GM23248 (cell line): ENCODE data around the gene KCNA2. TPM values are rescaled to one million over a fixed set of nuclear protein-coding genes. Genes with fewer than 3 reads are reported as not detected.

ENCODE experiments used
- DNase-seq: peaks from one replicate; pipeline ENCODE4 v3.0.0-alpha.2; 2015
- H2AFZ ChIP-seq: fragments of 200-600 bp; sonication (generic); 2 replicates; pipeline ENCODE4 v1.6.1; 2016; ENCODE audit warnings: antibody characterized with exemption
- H3F3A ChIP-seq: fragments of 200-600 bp; sonication (generic); 2 replicates; pipeline ENCODE4 v1.6.1; 2016; ENCODE audit warnings: mild to moderate bottlenecking, antibody characterized with exemption, mixed run types; ENCODE audit not compliant: insufficient read depth
- H3K27ac ChIP-seq: fragments of 200-600 bp; sonication (generic); 2 replicates; pipeline ENCODE4 v1.5.1; 2016; ENCODE audit warnings: mild to moderate bottlenecking
- H3K27me3 ChIP-seq: fragments of 200-600 bp; sonication (generic); replicated peaks from 2 replicates; pipeline ENCODE4 v1.6.1; 2016; ENCODE audit warnings: mild to moderate bottlenecking; ENCODE audit not compliant: insufficient read depth
- H3K36me3 ChIP-seq: fragments of 200-600 bp; sonication (generic); 2 replicates; pipeline ENCODE4 v1.6.1; 2016; ENCODE audit warnings: low read depth, mild to moderate bottlenecking
- H3K4me1 ChIP-seq: fragments of 200-600 bp; sonication (generic); 2 replicates; pipeline ENCODE4 v1.6.1; 2016; ENCODE audit warnings: mild to moderate bottlenecking; ENCODE audit not compliant: insufficient read depth
- H3K4me2 ChIP-seq: fragments of 200-600 bp; sonication (generic); one replicate; pipeline ENCODE4 v1.6.1; 2016; ENCODE audit warnings: mild to moderate bottlenecking; ENCODE audit not compliant: unreplicated experiment
- H3K4me3 ChIP-seq: fragments of 200-600 bp; sonication (generic); 2 replicates; pipeline ENCODE4 v1.5.1; 2016; ENCODE audit warnings: mild to moderate bottlenecking
- H3K79me2 ChIP-seq: fragments of 200-600 bp; sonication (generic); 2 replicates; pipeline ENCODE4 v1.6.1; 2016; ENCODE audit warnings: mild to moderate bottlenecking; ENCODE audit not compliant: insufficient read depth
- H3K9ac ChIP-seq: fragments of 200-600 bp; sonication (generic); 2 replicates; pipeline ENCODE4 v1.6.1; 2016; ENCODE audit warnings: mild to moderate bottlenecking
- H3K9me2 ChIP-seq: fragments of 200-600 bp; sonication (generic); 2 replicates; pipeline ENCODE4 v1.6.1; 2016; ENCODE audit warnings: mixed run types, mild to moderate bottlenecking, moderate library complexity; ENCODE audit not compliant: insufficient read depth
- H3K9me3 ChIP-seq: fragments of 200-600 bp; sonication (generic); one replicate; pipeline ENCODE4 v1.6.1; 2017; ENCODE audit warnings: low read depth
- H4K20me1 ChIP-seq: fragments of 200-600 bp; sonication (generic); 2 replicates; pipeline ENCODE4 v1.6.0; 2016; ENCODE audit not compliant: insufficient read depth
- EZH2 ChIP-seq: fragments of 200-600 bp; sonication (generic); IDR thresholded peaks from 2 replicates; pipeline ENCODE4 v1.6.1; 2018; ENCODE audit warnings: antibody characterized with exemption, mild to moderate bottlenecking; ENCODE audit not compliant: insufficient read depth, poor library complexity, severe bottlenecking
- EZH2phosphoT487 ChIP-seq: fragments of 200-600 bp; sonication (generic); IDR thresholded peaks from 2 replicates; pipeline ENCODE4 v1.6.1; 2018; ENCODE audit warnings: antibody characterized with exemption, moderate library complexity, mild to moderate bottlenecking, low read depth; ENCODE audit not compliant: insufficient read depth
- WGBS, 2 experiments: methylation state at CpG; one replicate each; pipeline ENCODE4 v1.1.6; 2015 to 2017; ENCODE audit warnings: low lambda C conversion rate in 2 of 2, low coverage in 1 of 2; ENCODE audit errors: missing lambda C conversion rate in 2 of 2; 5-methylcytosine and 5-hydroxymethylcytosine counted together
- in situ Hi-C: fragments of 300-500 bp; cut with MboI; formaldehyde crosslinking; loops from 2 replicates; pipeline ENCODE4 v1.15.0; 2020
- polyA plus RNA-seq: library from polyadenylated mRNA; unstranded; fragments of >200 nt; fragmentation: Nextera tagmentation; extraction: Ambion mirVana; gene quantifications from 2 replicates; pipeline ENCODE4 v1.2.1, GENCODE V29; 2016
- total RNA-seq: library from RNA; depleted of rRNA; stranded (reverse); fragments of >200 nt; shearing (Covaris generic); gene quantifications from 2 replicates; pipeline ENCODE4 v1.2.3, GENCODE V29; 2014

The KCNA2 gene
- total and polyA plus RNA-seq, 2 experiments from 2014 or later = not detected

DNA sequence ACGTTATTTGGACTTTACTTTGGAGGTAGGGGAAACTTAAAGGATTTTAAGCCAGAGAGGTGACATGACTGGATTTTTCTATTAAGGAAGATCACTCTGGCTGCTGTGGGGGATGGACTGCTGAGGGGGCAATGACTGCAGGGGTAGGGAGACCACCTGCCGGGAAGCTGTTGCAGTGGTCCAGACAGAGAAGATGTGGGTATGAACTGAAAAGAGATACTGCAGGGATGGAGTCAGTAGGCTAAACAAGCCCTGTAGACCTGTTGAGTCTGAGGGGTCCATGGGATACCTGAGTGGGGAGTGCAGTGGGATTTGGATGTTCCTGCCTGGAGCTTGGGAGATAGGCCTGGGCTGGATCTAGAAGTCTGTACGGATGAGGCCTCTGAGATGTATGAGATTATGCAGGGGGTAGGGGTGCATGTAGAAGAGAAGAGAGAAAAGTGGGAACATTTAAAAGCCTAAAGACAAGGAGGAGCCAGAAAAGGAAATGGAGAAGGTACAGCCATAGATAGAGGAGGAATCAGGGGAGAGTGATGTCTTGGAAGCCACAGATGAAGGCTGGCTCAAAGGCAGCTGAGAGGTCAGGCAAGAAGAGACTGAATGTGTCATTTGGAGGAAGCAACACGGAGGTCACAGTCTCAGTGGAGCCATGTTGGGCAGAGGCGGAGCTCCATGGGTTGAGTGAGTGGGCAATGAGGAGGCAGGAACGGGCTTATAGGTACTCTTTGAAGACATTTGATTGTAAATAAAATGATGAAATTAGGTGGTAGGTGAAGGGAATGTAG, 25.9 kb upstream of the KCNA2 start:
- Histone ChIP-seq H3K4me2 (no peak overlapping the region), H3K9me3 (no peaks in the 10 kb centered on the region), H3K4me1 (no peaks in the 10 kb centered on the region), H3K27ac (no peak overlapping the region), H3K9me2 (no peaks in the 10 kb centered on the region), H3F3A (no peaks in the 10 kb centered on the region), H3K9ac (no peak overlapping the region), H3K79me2 (no peaks in the 10 kb centered on the region), H4K20me1 (no peaks in the 10 kb centered on the region), H2AFZ (no peak overlapping the region), H3K27me3 (peaks cover 29% of the 10 kb centered on the region), H3K4me3 (no peak overlapping the region), H3K36me3 (no peaks in the 10 kb centered on the region)
- in situ Hi-C loops = loop anchor here (10.0 kb wide), 1 partner anchor 153 kb away; no protein-coding TSS in a partner anchor
- TF ChIP-seq EZH2phosphoT487 (no peak), EZH2 (no peak)
- WGBS, 2 experiments = 40 to 44% methylated on average over 6 of the region's 6 CpGs
- DNase-seq = no peak

DNA sequence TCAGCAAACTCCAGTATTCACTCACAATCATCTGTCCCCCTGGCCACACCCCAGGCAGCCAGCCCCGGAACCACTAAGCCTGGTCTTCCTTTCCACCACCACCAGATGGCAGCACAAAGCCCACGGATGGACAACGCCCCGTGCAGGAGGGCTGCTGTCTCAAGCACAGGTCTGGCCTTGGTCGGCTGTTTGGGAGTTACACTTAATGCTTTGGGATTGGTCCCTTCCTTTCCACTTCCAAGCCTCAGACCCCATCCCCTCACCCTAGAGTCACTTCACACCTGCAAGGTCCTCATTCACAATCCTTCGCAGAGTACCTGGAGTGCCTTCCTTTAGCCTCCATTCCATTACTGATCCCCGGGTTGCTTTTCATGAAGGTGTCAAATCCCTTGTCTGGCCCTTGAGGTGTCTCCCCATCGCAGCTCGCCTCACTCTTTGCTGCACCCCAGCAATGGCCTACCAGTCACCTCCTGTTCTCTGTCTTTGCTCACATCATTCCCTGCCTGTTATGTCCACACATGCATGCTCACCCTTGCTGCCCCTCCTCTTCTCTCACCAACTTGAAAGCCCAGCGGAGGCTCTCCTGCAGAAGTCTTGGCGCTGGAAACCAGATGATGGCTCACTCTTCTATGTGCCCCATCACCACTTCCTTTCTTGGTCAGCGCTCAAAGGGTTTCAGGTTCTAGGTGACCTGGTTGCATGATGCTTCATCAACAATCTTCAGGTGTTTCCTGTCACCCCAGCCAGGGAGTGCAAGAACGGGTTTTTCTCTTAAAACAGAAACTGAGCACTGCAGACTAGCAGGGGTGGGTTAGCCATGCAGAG, 24.9 kb upstream of the KCNA2 start:
- Histone ChIP-seq H3K9me3 (no peaks in the 10 kb centered on the region), H3K27ac (no peak overlapping the region), H3K79me2 (no peaks in the 10 kb centered on the region), H3K9ac (no peak overlapping the region), H3K27me3 (peaks cover 26% of the 10 kb centered on the region), H3K36me3 (no peaks in the 10 kb centered on the region), H3K4me3 (no peak overlapping the region), H3K4me2 (no peak overlapping the region), H3F3A (no peaks in the 10 kb centered on the region), H3K9me2 (no peaks in the 10 kb centered on the region), H2AFZ (no peak overlapping the region), H4K20me1 (no peaks in the 10 kb centered on the region), H3K4me1 (no peaks in the 10 kb centered on the region)
- no peak for TF ChIP-seq EZH2
- TF ChIP-seq EZH2phosphoT487 = no peak
- peak; percentile 77 for DNase-seq
- 14 to 15% methylated on average over 12 to 13 of the region's 13 CpGs for WGBS, 2 experiments
- in situ Hi-C loops = loop anchor here (10.0 kb wide), 1 partner anchor 154 kb away; no protein-coding TSS in a partner anchor

DNA sequence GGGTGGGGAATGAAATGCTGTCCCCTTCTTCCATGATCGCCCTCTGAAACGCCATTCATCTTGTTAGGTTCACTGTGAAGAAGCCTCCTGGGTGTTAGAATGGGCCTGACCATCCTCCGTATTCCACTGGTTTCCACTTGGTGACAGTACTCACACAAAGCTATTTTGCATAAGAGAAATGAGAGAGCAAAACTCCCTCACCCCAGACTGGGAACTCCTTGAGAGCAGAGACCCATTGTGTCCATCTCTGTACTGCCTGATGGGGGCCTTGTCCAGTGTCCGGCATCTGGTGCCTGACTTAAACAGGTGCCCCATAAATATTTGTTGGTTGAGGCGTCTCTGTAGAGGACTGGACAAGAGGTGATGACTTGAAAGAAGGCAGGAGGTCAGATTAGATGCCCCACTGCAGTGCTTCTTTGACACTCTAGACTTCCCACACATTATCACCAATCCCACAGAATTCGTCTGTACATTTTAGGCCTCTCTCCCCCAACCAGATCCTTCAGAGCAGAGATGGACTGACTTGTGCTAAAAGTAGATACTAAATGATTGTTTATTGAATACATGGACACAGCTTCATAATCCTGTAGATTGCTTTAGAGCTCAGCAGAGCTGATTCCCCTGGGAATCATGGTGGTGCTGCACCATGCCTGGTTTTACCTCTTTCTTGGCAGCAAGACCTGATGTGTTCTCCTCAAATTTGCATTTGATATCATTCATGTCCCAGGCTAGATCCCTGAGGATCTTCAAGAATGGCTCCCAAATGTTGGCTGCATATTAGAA, 22.4 kb upstream of the KCNA2 start:
- no peak overlapping the region for H3K4me2 ChIP-seq
- no peaks in the 10 kb centered on the region for H3K4me1 ChIP-seq
- no peaks in the 10 kb centered on the region for H3K36me3 ChIP-seq
- no peaks in the 10 kb centered on the region for H3F3A ChIP-seq
- TF ChIP-seq EZH2 (no peak), EZH2phosphoT487 (no peak)
- H3K27me3 ChIP-seq = peaks cover 21% of the 10 kb centered on the region
- H3K9me2 ChIP-seq = no peaks in the 10 kb centered on the region
- H3K79me2 ChIP-seq = no peaks in the 10 kb centered on the region
- H4K20me1 ChIP-seq = no peaks in the 10 kb centered on the region
- no peak overlapping the region for H3K4me3 ChIP-seq
- DNase-seq = no peak
- H2AFZ ChIP-seq = no peak overlapping the region
- in situ Hi-C loops = no loop called here
- no peak overlapping the region for H3K27ac ChIP-seq
- no peak overlapping the region for H3K9ac ChIP-seq
- no peaks in the 10 kb centered on the region for H3K9me3 ChIP-seq
- WGBS, 2 experiments = 27 to 29% methylated on average over 6 of the region's 6 CpGs

DNA sequence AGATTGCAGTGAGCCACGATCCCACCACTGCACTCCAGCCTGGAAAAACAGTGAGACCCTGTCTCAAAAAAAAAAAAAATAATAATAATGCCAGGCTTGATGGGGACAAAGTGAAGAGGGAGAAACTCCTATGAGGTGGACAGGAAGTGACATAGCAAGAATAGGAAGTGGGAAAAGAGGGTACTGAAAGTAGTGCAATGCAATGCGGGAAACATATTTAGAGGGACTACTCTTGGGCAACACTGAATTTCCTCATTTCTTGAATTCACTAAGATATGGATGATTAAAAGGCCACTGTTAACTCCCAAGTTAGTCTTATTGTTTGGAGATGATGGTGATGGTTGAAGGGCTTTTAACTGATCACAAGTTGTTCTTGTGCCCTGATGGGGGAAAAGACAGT, 21.6 kb upstream of the KCNA2 start:
- H3K9me2 ChIP-seq = no peaks in the 10 kb centered on the region
- no peak for TF ChIP-seq EZH2
- no peak for TF ChIP-seq EZH2phosphoT487
- H4K20me1 ChIP-seq = no peaks in the 10 kb centered on the region
- 66 to 71% methylated on average over 2 of the region's 2 CpGs for WGBS, 2 experiments
- no peak overlapping the region for H3K27ac ChIP-seq
- in situ Hi-C loops = no loop called here
- H3K4me1 ChIP-seq = no peaks in the 10 kb centered on the region
- H3F3A ChIP-seq = no peaks in the 10 kb centered on the region
- no peak overlapping the region for H3K4me2 ChIP-seq
- no peak overlapping the region for H2AFZ ChIP-seq
- H3K4me3 ChIP-seq = no peak overlapping the region
- no peak for DNase-seq
- H3K79me2 ChIP-seq = no peaks in the 10 kb centered on the region
- H3K36me3 ChIP-seq = no peaks in the 10 kb centered on the region
- H3K9me3 ChIP-seq = no peaks in the 10 kb centered on the region
- H3K9ac ChIP-seq = no peak overlapping the region
- peaks cover 13% of the 10 kb centered on the region for H3K27me3 ChIP-seq
